Activated CD4-positive, alpha-beta T cell treated with anti-CD3 and anti-CD28 coated beads, Interleukin-2, amount 10 ng/mL, durations not matched to agents 7 days and 5 days (primary cell): ENCODE measurements around the gene MYO16. TPM values are rescaled to one million over a fixed set of nuclear protein-coding genes. Genes with fewer than 3 reads are reported as not detected.

Source experiments
- CTCF ChIA-PET: fragments of 350-600 bp; sonication (Branson Sonifier 250); formaldehyde crosslinking; loops from one replicate; lab custom pipeline; 2021; ENCODE audit warnings: antibody characterized with exemption; lab: Charles Lee
- POLR2A ChIA-PET: fragments of 350-600 bp; sonication (Branson Sonifier 250); formaldehyde crosslinking; loops from one replicate; lab custom pipeline; 2021; ENCODE audit warnings: antibody characterized with exemption; lab: Charles Lee
- DNase-seq: peaks from one replicate; pipeline ENCODE4 v3.0.0-alpha.2; 2020
- H3K27ac Mint-ChIP-seq: one replicate; pipeline ENCODE4 v1.8.0; 2021; ENCODE audit warnings: mild to moderate bottlenecking, moderate library complexity, mixed read lengths
- H3K27me3 Mint-ChIP-seq: one replicate; pipeline ENCODE4 v1.8.0; 2021; ENCODE audit warnings: mixed read lengths
- H3K36me3 Mint-ChIP-seq: one replicate; pipeline ENCODE4 v1.8.0; 2021; ENCODE audit warnings: low read depth, mixed read lengths
- H3K4me1 Mint-ChIP-seq: one replicate; pipeline ENCODE4 v1.8.0; 2021; ENCODE audit warnings: mixed read lengths
- H3K4me3 Mint-ChIP-seq: one replicate; pipeline ENCODE4 v1.8.0; 2021; ENCODE audit warnings: mild to moderate bottlenecking, moderate library complexity, mixed read lengths
- H3K9me3 Mint-ChIP-seq: one replicate; pipeline ENCODE4 v1.8.0; 2021; ENCODE audit warnings: mixed read lengths
- total RNA-seq, 2 experiments: library from RNA; stranded (reverse); gene quantifications; one replicate each; pipeline ENCODE4 v1.2.3, GENCODE V29; 2021

The MYO16 gene
- total RNA-seq, 2 experiments from 2014 or later, result not detected

GRCh38 chr13:109160887-109161669 is 531.7 kb downstream of the MYO16 start:
- ChIA-PET POLR2A (no interaction called here), CTCF (interaction anchor here (0.5 kb wide), 1 partner anchor 353 kb away, joined by 3 read pairs; no protein-coding TSS in a partner anchor)
- Mint-ChIP-seq H3K36me3 (no peaks in the 10 kb centered on the region), H3K27me3 (peaks cover 10% of the 10 kb centered on the region), H3K27ac (no peak overlapping the region), H3K9me3 (no peaks in the 10 kb centered on the region), H3K4me3 (no peak overlapping the region), H3K4me1 (peaks cover 12% of the 10 kb centered on the region)
- no peak for DNase-seq

- Mint-ChIP-seq H3K36me3 (no peaks in the 10 kb centered on the region), H3K9me3 (no peaks in the 10 kb centered on the region), H3K27me3 (peaks cover 10% of the 10 kb centered on the region), H3K4me1 (peaks cover 12% of the 10 kb centered on the region), H3K4me3 (no peak overlapping the region), H3K27ac (no peak overlapping the region)
- DNase-seq, result peak; percentile 12
- CTCF ChIA-PET, result interaction anchor here (0.5 kb wide), 1 partner anchor 566 kb away, joined by 3 read pairs; no protein-coding TSS in a partner anchor
- POLR2A ChIA-PET, result no interaction called here
These were observed 533.0 kb downstream of the MYO16 start for GRCh38 chr13:109162248-109163036.

DNA sequence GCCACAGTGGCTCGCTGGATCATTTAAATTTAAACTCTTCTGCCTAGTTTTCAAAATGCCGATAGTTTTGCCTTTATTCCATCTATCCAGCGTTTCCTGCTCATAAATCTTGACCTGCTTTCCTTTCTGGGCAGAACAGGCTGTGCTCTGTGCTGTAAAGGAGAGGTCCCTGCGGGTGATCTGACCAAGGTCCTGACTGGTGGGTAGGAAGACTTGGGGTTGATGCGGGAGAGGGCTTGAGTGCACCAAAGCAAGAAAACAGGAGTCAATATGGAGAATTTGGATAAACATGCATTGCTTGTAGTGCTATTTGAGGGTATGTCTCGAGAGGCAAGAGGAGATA is 533.6 kb downstream of the MYO16 start:
- H3K9me3 Mint-ChIP-seq, result no peaks in the 10 kb centered on the region
- no peaks in the 10 kb centered on the region for H3K36me3 Mint-ChIP-seq
- H3K27me3 Mint-ChIP-seq, result peaks cover 11% of the 10 kb centered on the region
- H3K27ac Mint-ChIP-seq, result no peak overlapping the region
- POLR2A ChIA-PET, result no interaction called here
- no peak overlapping the region for H3K4me3 Mint-ChIP-seq
- CTCF ChIA-PET, result no interaction called here
- no peak for DNase-seq
- peaks cover 12% of the 10 kb centered on the region for H3K4me1 Mint-ChIP-seq

DNA sequence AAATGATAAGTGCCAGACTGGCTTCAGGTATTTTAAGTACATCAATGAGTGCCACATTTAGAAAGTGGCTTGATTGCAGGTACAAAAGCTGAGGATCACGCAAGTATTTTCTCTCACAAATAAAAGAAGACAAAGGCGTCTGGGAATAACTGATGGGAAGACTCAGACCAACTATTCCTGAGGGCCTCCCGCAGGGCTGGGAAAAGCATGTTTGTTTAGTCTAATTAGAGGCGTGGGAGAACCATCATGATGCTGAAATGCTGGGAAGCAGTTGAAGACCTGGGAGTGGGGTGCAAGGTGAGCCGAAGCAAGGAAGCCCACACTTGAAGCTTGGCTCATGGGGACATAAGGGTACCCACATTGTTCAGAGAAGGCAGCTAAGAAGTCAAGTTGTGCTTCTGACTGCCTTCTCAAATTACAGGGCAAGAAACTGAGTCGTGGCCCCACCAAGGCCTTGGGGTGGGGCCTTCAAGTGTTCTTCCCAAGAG is 536.0 kb downstream of the MYO16 start:
- no peak overlapping the region for H3K4me3 Mint-ChIP-seq
- CTCF ChIA-PET, result no interaction called here
- POLR2A ChIA-PET, result no interaction called here

GRCh38 chr13:109166804-109167203 is 537.4 kb downstream of the MYO16 start:
- DNase-seq, result no peak
- ChIA-PET CTCF (no interaction called here), POLR2A (no interaction called here)
- Mint-ChIP-seq H3K4me3 (no peak overlapping the region), H3K27ac (no peak overlapping the region), H3K27me3 (peaks cover 13% of the 10 kb centered on the region), H3K9me3 (no peaks in the 10 kb centered on the region), H3K36me3 (no peaks in the 10 kb centered on the region), H3K4me1 (peaks cover 12% of the 10 kb centered on the region)

More for the DNA sequence above, 536.0 kb downstream of the MYO16 start:
- no peak overlapping the region for H3K27ac Mint-ChIP-seq
- H3K27me3 Mint-ChIP-seq, result peaks cover 17% of the 10 kb centered on the region
- H3K36me3 Mint-ChIP-seq, result no peaks in the 10 kb centered on the region
- H3K9me3 Mint-ChIP-seq, result no peaks in the 10 kb centered on the region
- no peak for DNase-seq
- H3K4me1 Mint-ChIP-seq, result peaks cover 12% of the 10 kb centered on the region

- Mint-ChIP-seq H3K4me1 (no peaks in the 10 kb centered on the region), H3K27me3 (peaks cover 7% of the 10 kb centered on the region), H3K27ac (no peak overlapping the region), H3K9me3 (no peaks in the 10 kb centered on the region), H3K4me3 (no peak overlapping the region), H3K36me3 (no peaks in the 10 kb centered on the region)
- DNase-seq, result no peak
- ChIA-PET CTCF (no interaction called here), POLR2A (no interaction called here)
These were observed 542.7 kb downstream of the MYO16 start for GRCh38 chr13:109172136-109172535.

DNA sequence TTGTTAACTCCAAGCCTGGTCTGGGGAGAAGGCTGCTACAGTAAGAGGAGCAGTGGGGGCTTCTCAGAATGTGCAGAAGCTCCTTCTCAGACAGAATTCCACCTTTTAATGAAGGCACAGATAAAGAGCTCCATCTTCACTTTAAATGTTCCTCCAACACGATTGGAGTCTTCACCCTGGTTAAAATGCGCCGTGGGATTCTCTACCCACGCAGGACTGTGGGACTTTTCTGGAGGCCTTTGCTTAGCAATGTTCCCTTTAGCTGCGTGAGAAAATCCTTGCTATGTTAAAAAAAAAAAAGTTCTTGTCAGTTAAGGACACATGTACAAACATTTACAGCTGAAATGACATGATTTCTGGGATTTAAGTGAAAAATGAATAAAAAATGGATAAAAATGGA is 546.3 kb downstream of the MYO16 start:
- H3K36me3 Mint-ChIP-seq, result no peaks in the 10 kb centered on the region
- ChIA-PET CTCF (no interaction called here), POLR2A (no interaction called here)
- no peaks in the 10 kb centered on the region for H3K27me3 Mint-ChIP-seq
- no peaks in the 10 kb centered on the region for H3K9me3 Mint-ChIP-seq
- H3K27ac Mint-ChIP-seq, result no peak overlapping the region
- H3K4me1 Mint-ChIP-seq, result no peaks in the 10 kb centered on the region
- DNase-seq, result no peak
- no peak overlapping the region for H3K4me3 Mint-ChIP-seq

- H3K27me3 Mint-ChIP-seq, result no peaks in the 10 kb centered on the region
- H3K4me1 Mint-ChIP-seq, result no peaks in the 10 kb centered on the region
- no peak overlapping the region for H3K27ac Mint-ChIP-seq
- POLR2A ChIA-PET, result no interaction called here
- H3K9me3 Mint-ChIP-seq, result no peaks in the 10 kb centered on the region
- no peak for DNase-seq
- H3K36me3 Mint-ChIP-seq, result no peaks in the 10 kb centered on the region
- CTCF ChIA-PET, result no interaction called here
- H3K4me3 Mint-ChIP-seq, result no peak overlapping the region
These were observed 551.6 kb downstream of the MYO16 start for GRCh38 chr13:109180905-109181425.

GRCh38 chr13:109182777-109183465 is 553.5 kb downstream of the MYO16 start:
- DNase-seq, result no peak
- CTCF ChIA-PET, result no interaction called here
- H3K4me3 Mint-ChIP-seq, result no peak overlapping the region
- no peaks in the 10 kb centered on the region for H3K4me1 Mint-ChIP-seq
- no peaks in the 10 kb centered on the region for H3K9me3 Mint-ChIP-seq
- H3K27me3 Mint-ChIP-seq, result peaks cover 1% of the 10 kb centered on the region
- POLR2A ChIA-PET, result no interaction called here
- no peak overlapping the region for H3K27ac Mint-ChIP-seq
- H3K36me3 Mint-ChIP-seq, result no peaks in the 10 kb centered on the region

DNA sequence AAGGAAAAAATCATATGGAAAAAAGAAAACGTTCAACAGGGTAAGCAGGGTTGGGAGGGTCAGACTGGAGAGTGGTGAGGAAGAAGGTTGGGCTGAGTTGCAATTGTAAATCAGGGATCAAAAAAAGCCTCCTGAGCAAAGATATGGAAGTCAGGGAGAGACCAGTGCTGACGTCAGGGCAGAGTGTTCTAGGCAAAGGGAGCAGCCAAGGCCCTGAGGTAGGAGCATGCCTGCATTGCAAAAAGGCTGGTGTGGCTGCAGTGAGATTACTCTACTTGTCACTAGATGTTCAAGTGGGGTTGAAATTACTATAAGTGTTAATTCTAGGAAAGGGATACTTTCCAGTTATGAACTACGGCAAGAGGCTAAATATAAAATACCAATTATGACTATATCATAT is 562.0 kb downstream of the MYO16 start:
- Mint-ChIP-seq H3K27ac (no peak overlapping the region), H3K9me3 (no peaks in the 10 kb centered on the region), H3K4me3 (no peak overlapping the region), H3K36me3 (no peaks in the 10 kb centered on the region), H3K27me3 (peaks cover 5% of the 10 kb centered on the region), H3K4me1 (no peaks in the 10 kb centered on the region)
- POLR2A ChIA-PET, result no interaction called here
- DNase-seq, result no peak
- CTCF ChIA-PET, result no interaction called here

DNA sequence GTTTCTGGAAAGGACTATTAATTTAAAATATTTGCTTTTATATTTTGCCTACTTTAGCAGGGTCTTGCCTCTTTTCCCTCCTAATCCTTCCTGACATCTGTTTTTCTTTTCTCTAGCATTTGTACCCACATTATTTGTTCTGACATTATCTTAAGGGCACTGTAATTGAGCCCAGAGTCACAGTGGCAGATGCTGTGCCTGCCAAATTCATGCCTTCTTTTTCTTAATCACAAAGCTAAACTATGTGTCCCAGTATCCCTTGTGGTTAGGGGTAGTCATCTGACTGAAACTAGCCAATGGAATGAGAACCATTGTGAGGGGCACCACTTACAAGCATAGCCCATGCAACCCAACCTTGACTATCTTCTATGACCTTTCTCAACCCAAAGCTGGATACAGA is 562.9 kb downstream of the MYO16 start:
- peaks cover 4% of the 10 kb centered on the region for H3K27me3 Mint-ChIP-seq
- ChIA-PET CTCF (no interaction called here), POLR2A (no interaction called here)
- H3K4me1 Mint-ChIP-seq, result no peaks in the 10 kb centered on the region
- H3K36me3 Mint-ChIP-seq, result no peaks in the 10 kb centered on the region
- no peak for DNase-seq
- H3K4me3 Mint-ChIP-seq, result no peak overlapping the region
- no peak overlapping the region for H3K27ac Mint-ChIP-seq
- no peaks in the 10 kb centered on the region for H3K9me3 Mint-ChIP-seq

DNA sequence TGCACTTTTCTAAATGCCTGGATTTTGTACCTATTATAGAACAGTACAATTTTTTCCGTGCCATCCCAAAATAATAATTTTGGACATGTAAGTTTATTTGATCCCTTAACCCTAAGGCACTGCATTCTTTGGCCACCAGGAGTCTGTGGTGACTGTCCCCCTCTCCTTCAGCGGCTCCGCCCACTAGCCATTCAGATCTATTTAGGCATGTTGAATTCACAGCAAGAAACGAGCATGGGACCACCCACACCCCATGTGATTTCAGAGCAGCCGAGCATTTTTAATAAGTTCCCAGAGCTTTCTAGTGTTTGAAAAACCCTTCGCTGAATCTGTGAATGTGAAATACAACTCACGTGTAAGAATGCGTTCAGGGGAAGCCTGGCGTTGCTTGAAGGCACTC is 567.5 kb downstream of the MYO16 start:
- peaks cover 4% of the 10 kb centered on the region for H3K27me3 Mint-ChIP-seq
- H3K4me3 Mint-ChIP-seq, result no peak overlapping the region
- no peak overlapping the region for H3K27ac Mint-ChIP-seq
- no peaks in the 10 kb centered on the region for H3K4me1 Mint-ChIP-seq
- H3K36me3 Mint-ChIP-seq, result no peaks in the 10 kb centered on the region
- no peak for DNase-seq
- ChIA-PET POLR2A (no interaction called here), CTCF (no interaction called here)
- no peaks in the 10 kb centered on the region for H3K9me3 Mint-ChIP-seq

GRCh38 chr13:109198585-109198984 is 569.2 kb downstream of the MYO16 start:
- CTCF ChIA-PET, result no interaction called here
- Mint-ChIP-seq H3K4me1 (no peaks in the 10 kb centered on the region), H3K9me3 (no peaks in the 10 kb centered on the region), H3K4me3 (no peak overlapping the region), H3K27me3 (peaks cover 1% of the 10 kb centered on the region), H3K27ac (no peak overlapping the region), H3K36me3 (no peaks in the 10 kb centered on the region)
- no peak for DNase-seq
- POLR2A ChIA-PET, result no interaction called here
